ENCODE results near the gene FUT3.
"Not testable (repeated sequence)": the region's sequence is repeated elsewhere in the genome, so short reads cannot be mapped to it uniquely, and the experiment has no call there.

The FUT3 gene

GRCh38 chr19:5851302-5851701 is at the start of gene FUT3:
Gene FUT3, minus strand, starts transcription at chr19:5851449.
- DNase-seq (ENCODE audit: low read depth in 3 of 3, low spot score in 1 of 3): no peak

- no peak for DNase-seq (ENCODE audit: low read depth in 3 of 3, low spot score in 1 of 3)
Measured at GRCh38 chr19:5900976-5901375, 49.7 kb upstream of the FUT3 start.

- no peak for DNase-seq (ENCODE audit: low read depth in 3 of 3, low spot score in 1 of 3)
Measured at GRCh38 chr19:5899728-5900526, 48.7 kb upstream of the FUT3 start.

- no peak for DNase-seq (ENCODE audit: low read depth in 3 of 3, low spot score in 1 of 3)
Measured at GRCh38 chr19:5897189-5897969, 46.1 kb upstream of the FUT3 start.

- DNase-seq (ENCODE audit: low read depth in 3 of 3, low spot score in 1 of 3): no peak
Measured at GRCh38 chr19:5896365-5897076, 45.3 kb upstream of the FUT3 start.

GRCh38 chr19:5895890-5896289 is 44.6 kb upstream of the FUT3 start:
- no peak for DNase-seq (ENCODE audit: low read depth in 3 of 3, low spot score in 1 of 3)

- no peak for DNase-seq (ENCODE audit: low read depth in 3 of 3, low spot score in 1 of 3)
Measured at GRCh38 chr19:5895409-5895808, 44.2 kb upstream of the FUT3 start.

- DNase-seq (ENCODE audit: low read depth in 3 of 3, low spot score in 1 of 3): no peak
Measured at GRCh38 chr19:5894704-5895349, 43.6 kb upstream of the FUT3 start.

- no peak for DNase-seq (ENCODE audit: low read depth in 3 of 3, low spot score in 1 of 3)
Measured at GRCh38 chr19:5893907-5894703, 42.9 kb upstream of the FUT3 start.

- DNase-seq (ENCODE audit: low read depth in 3 of 3, low spot score in 1 of 3): no peak
Measured at GRCh38 chr19:5893296-5893903, 42.2 kb upstream of the FUT3 start.

GRCh38 chr19:5892772-5893275 is 41.6 kb upstream of the FUT3 start:
- no peak for DNase-seq (ENCODE audit: low read depth in 3 of 3, low spot score in 1 of 3)

GRCh38 chr19:5891938-5892771 is 40.9 kb upstream of the FUT3 start:
- no peak for DNase-seq (ENCODE audit: low read depth in 3 of 3, low spot score in 1 of 3)

- DNase-seq (ENCODE audit: low read depth in 3 of 3, low spot score in 1 of 3): no peak
Measured at GRCh38 chr19:5891572-5891937, 40.3 kb upstream of the FUT3 start.

GRCh38 chr19:5890099-5890498 is 38.9 kb upstream of the FUT3 start:
- no peak for DNase-seq (ENCODE audit: low read depth in 3 of 3, low spot score in 1 of 3)

- DNase-seq (ENCODE audit: low read depth in 3 of 3, low spot score in 1 of 3): no peak
Measured at GRCh38 chr19:5889288-5889971, 38.2 kb upstream of the FUT3 start.

GRCh38 chr19:5884065-5884811 is 33.0 kb upstream of the FUT3 start:
- not testable (repeated sequence) for DNase-seq (ENCODE audit: low read depth in 3 of 3, low spot score in 1 of 3)

- not testable (repeated sequence) for DNase-seq (ENCODE audit: low read depth in 3 of 3, low spot score in 1 of 3)
Measured at GRCh38 chr19:5883157-5883873, 32.1 kb upstream of the FUT3 start.

Data from stimulated activated CD4-positive, alpha-beta T cell treated with anti-CD3 and anti-CD28 coated beads, TNF-alpha, amount 100 ng/mL, for 1 hour (primary cell).